PFSK-1 (cell line): ENCODE measurements around the gene TMEM259.

ENCODE experiments used
- FOXP2 ChIP-seq: optimal IDR thresholded peaks from 2 replicates; pipeline ENCODE3; 2011; ENCODE audit warnings: borderline replicate concordance, control low read depth, inconsistent platforms; ENCODE audit not compliant: insufficient read depth; ENCODE audit errors: extremely low read length, extremely low read depth
- POLR2AphosphoS5 ChIP-seq: IDR thresholded peaks from 2 replicates; pipeline ENCODE4 v1.6.1; 2012; ENCODE audit warnings: low read depth, mild to moderate bottlenecking, control low read depth, low read length, moderate library complexity
- SIN3A ChIP-seq: IDR thresholded peaks from 2 replicates; pipeline ENCODE4 v1.6.1; 2012; ENCODE audit warnings: mild to moderate bottlenecking, low read length, moderate library complexity, borderline replicate concordance; ENCODE audit not compliant: insufficient read depth
- TAF1 ChIP-seq: IDR thresholded peaks from 2 replicates; pipeline ENCODE4 v1.6.1; 2012; ENCODE audit warnings: low read length, control low read depth, borderline replicate concordance; ENCODE audit not compliant: insufficient read depth
- TF ChIP-seq, protein P1 (sequence below), 2 experiments: IDR thresholded peaks; 2 replicates each; pipeline versions ENCODE4 v1.6.1 to v1.8.0; 2011 to 2012; ENCODE audit warnings: low read depth in 2 of 2, low read length in 2 of 2, control low read depth in 1 of 2, inconsistent platforms in 1 of 2, mild to moderate bottlenecking in 1 of 2, moderate library complexity in 1 of 2; ENCODE audit not compliant: insufficient read depth in 1 of 2

The TMEM259 gene

DNA sequence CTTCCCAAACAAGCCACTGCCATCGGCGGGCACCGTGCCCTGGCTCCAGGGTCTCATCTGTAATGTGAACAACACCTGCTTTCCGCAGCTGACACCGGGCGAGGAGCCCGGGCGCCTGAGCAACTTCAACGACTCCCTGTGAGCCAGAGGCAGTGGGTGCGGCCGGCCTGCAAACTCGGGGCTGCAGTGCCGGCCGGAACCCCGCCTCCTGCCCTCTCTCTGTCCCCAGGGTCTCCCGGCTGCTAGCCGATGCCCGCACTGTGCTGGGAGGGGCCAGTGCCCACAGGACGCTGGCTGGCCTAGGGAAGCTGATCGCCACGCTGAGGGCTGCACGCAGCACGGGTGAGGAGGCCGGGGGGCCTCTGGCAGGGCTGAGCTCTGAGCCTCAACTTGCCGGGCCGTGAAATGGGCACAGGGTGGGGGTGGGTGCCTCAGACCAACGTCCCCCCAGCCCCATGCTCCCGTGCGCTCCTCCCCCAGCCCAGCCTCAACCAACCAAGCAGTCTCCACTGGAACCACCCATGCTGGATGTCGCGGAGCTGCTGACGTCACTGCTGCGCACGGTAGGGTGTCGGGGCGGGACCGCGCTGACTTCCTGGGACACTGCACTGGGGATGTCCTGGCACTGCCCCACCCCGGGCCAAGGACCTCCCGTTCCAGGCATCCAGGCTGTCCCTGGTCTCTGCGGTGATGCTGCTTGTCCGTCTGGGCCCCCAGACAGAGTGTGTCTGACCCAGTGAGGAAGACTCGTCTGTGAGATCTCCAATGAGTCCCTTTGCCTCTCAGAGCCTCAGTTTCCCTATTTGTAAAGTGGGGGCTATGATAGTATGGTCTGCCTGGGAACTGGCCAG lies 21.1 kb upstream of the TMEM259 start:
- no peak for TF ChIP-seq SIN3A
- TF ChIP-seq POLR2AphosphoS5: no peak
- TF ChIP-seq TAF1: no peak
- TF ChIP-seq FOXP2: no peak
- TF ChIP-seq, protein P1, sequence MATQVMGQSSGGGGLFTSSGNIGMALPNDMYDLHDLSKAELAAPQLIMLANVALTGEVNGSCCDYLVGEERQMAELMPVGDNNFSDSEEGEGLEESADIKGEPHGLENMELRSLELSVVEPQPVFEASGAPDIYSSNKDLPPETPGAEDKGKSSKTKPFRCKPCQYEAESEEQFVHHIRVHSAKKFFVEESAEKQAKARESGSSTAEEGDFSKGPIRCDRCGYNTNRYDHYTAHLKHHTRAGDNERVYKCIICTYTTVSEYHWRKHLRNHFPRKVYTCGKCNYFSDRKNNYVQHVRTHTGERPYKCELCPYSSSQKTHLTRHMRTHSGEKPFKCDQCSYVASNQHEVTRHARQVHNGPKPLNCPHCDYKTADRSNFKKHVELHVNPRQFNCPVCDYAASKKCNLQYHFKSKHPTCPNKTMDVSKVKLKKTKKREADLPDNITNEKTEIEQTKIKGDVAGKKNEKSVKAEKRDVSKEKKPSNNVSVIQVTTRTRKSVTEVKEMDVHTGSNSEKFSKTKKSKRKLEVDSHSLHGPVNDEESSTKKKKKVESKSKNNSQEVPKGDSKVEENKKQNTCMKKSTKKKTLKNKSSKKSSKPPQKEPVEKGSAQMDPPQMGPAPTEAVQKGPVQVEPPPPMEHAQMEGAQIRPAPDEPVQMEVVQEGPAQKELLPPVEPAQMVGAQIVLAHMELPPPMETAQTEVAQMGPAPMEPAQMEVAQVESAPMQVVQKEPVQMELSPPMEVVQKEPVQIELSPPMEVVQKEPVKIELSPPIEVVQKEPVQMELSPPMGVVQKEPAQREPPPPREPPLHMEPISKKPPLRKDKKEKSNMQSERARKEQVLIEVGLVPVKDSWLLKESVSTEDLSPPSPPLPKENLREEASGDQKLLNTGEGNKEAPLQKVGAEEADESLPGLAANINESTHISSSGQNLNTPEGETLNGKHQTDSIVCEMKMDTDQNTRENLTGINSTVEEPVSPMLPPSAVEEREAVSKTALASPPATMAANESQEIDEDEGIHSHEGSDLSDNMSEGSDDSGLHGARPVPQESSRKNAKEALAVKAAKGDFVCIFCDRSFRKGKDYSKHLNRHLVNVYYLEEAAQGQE (IDR thresholded peaks at IDR 0.05; ENCODE audit: insufficient read depth in 1 of 2, low read depth in 2 of 2, low read length in 2 of 2): no peak

DNA sequence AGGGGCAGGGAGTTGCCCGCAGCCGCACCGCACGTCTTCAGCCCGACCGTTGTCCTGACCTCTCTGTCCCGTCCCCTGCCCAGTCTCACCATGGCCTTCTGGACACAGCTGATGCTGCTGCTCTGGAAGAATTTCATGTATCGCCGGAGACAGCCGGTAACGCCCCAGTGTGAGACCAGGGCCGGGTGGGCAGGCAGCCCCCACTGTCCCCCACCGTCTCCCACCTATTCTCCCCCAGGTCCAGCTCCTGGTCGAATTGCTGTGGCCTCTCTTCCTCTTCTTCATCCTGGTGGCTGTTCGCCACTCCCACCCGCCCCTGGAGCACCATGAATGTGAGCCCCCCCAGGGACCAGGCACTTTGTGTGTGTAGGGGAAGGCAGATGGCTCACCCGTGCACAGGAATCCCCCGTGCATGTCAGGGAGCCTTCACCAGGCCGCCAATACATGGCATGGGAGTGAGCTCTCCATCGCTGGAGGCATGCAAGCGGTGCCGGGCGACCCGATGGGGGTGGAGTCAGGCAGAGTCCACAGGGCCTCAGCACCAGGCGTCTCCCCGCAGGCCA lies 20.4 kb upstream of the TMEM259 start:
- no peak for TF ChIP-seq FOXP2
- TF ChIP-seq TAF1: no peak
- TF ChIP-seq POLR2AphosphoS5: no peak
- no peak for TF ChIP-seq SIN3A
- TF ChIP-seq, protein P1 (IDR thresholded peaks at IDR 0.05; ENCODE audit: insufficient read depth in 1 of 2, low read depth in 2 of 2, low read length in 2 of 2): no peak

DNA sequence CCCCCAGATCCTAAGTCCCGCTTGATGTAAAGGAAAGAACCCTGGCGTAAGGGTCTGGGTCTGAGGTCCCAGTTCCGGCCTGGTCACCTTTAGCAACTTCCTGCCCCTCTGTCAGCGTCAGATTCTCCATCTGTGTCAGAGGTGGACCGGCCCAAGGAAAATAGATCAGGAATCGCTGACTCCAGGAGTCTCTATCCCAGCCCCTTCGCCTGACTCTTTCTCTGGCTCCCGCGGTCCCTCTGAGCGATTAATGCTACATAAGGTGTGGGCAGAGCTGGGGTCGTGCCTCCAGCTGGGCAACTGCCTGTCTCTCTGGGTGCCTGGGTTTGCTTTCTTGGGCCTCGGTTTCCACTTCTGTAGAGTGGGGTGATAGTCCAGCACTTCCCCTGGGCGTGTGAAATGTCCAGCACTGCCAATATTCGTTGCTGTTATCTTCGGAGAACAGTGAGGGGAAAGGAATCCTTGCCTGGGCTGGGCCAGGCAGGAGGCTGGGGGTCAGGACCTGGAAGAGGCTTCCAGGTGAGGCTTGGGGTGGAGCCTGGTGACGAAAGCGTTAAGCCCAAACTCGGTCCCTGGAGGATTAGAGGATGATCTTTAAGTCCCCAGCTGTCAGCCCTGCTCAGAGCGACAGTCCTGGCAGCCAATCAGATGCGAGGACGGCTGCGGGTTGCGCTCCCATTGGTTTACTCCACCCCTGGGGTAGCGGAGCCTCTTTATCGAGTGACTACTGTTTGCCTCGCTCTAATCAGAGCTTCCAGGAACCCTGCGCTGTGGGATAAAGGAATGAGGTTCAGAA lies 19.8 kb upstream of the TMEM259 start:
- TF ChIP-seq SIN3A (no peak), POLR2AphosphoS5 (no peak), TAF1 (no peak), FOXP2 (no peak)
- TF ChIP-seq, protein P1 (IDR thresholded peaks at IDR 0.05; ENCODE audit: insufficient read depth in 1 of 2, low read depth in 2 of 2, low read length in 2 of 2): no peak

- TF ChIP-seq POLR2AphosphoS5 (no peak; the same call in 1 of the 2 replicates), SIN3A (no peak; the same call in 1 of the 2 replicates), FOXP2 (peak; percentile 56), TAF1 (no peak)
- TF ChIP-seq, protein P1 (IDR thresholded peaks at IDR 0.05; ENCODE audit: insufficient read depth in 1 of 2, low read depth in 2 of 2, low read length in 2 of 2): peak in 1 of 2 experiments; percentile 12; a peak in 1 of 4 replicates
Measured at GRCh38 chr19:1039646-1040475, 18.9 kb upstream of the TMEM259 start, which contains the start of gene ABCA7. Gene ABCA7, plus strand, starts transcription at chr19:1040107. Its CDS starts 1,255 bp downstream, at chr19:1041362.
